K562 (cell line): ENCODE results near the gene UBXN11. TPM values are rescaled to one million over a fixed set of nuclear protein-coding genes. Genes with fewer than 3 reads are reported as not detected.

Experiments used
- ATF1 ChIP-seq, 2 experiments: fragments of 450-650 bp in 1 of 2; IDR thresholded peaks; 2 replicates each; pipeline ENCODE4 v1.6.1; 2016; ENCODE audit warnings: missing compliant biosample characterization in 1 of 2, missing genetic modification characterization in 1 of 2
- ESRRA ChIP-seq: fragments of 450-650 bp; IDR thresholded peaks from 2 replicates; pipeline ENCODE4 v1.6.1; 2014; ENCODE audit warnings: low read depth, mild to moderate bottlenecking, moderate library complexity, borderline replicate concordance
- FOSL1 ChIP-seq: fragments of 200-800 bp; sonication (Bioruptor generic); conservative IDR thresholded peaks from 2 replicates; pipeline ENCODE4 v1.6.1; 2016; ENCODE audit warnings: missing genetic modification characterization, missing compliant biosample characterization
- GMEB1 ChIP-seq: fragments of 250-450 bp; sonication (Bioruptor Pico); IDR thresholded peaks from 2 replicates; pipeline ENCODE4 v1.4.0; 2020; ENCODE audit warnings: mild to moderate bottlenecking
- IRF9 ChIP-seq: fragments of 450-650 bp; IDR thresholded peaks from 2 replicates; pipeline ENCODE4 v1.6.1; 2016; ENCODE audit warnings: missing biosample characterization, missing genetic modification characterization
- NFYB ChIP-seq: IDR thresholded peaks from 2 replicates; pipeline ENCODE4 v1.6.1; 2011; ENCODE audit warnings: mild to moderate bottlenecking, moderate library complexity; ENCODE audit not compliant: insufficient read length; ENCODE audit errors: extremely low read depth
- PTRF ChIP-seq: fragments of 450-650 bp; IDR thresholded peaks from 2 replicates; pipeline ENCODE4 v1.6.1; 2016; ENCODE audit warnings: mild to moderate bottlenecking, missing genetic modification characterization, missing compliant biosample characterization
- RBM17 ChIP-seq: fragments of 200-400 bp; formaldehyde crosslinking; IDR thresholded peaks from 2 replicates; pipeline ENCODE4 v1.6.1; 2017; ENCODE audit warnings: low read depth, mild to moderate bottlenecking, low read length, borderline replicate concordance
- SETDB1 ChIP-seq: IDR thresholded peaks from one replicate; pipeline ENCODE4 v1.6.1; 2012; ENCODE audit warnings: low read length, control low read depth, inconsistent platforms
- SMARCE1 ChIP-seq: fragments of 450-650 bp; IDR thresholded peaks from 2 replicates; pipeline ENCODE4 v1.7.1; 2016; ENCODE audit warnings: mild to moderate bottlenecking
- TEAD4 ChIP-seq, 2 experiments: sonication (generic) in 1 of 2; formaldehyde crosslinking in 1 of 2; IDR thresholded peaks; 2 replicates each; pipeline versions ENCODE4 v1.6.1 to v1.8.0; 2012 to 2022; ENCODE audit warnings: borderline replicate concordance in 1 of 2, inconsistent platforms in 1 of 2, low read length in 1 of 2, mild to moderate bottlenecking in 1 of 2, missing genetic modification reagents in 1 of 2
- ZNF354B ChIP-seq: fragments of 250-450 bp; sonication (Bioruptor Pico); IDR thresholded peaks from 2 replicates; pipeline ENCODE4 v1.4.0; 2020
- ZNF79 ChIP-seq: fragments of 250-450 bp; sonication (Bioruptor Pico); IDR thresholded peaks from 2 replicates; pipeline ENCODE4 v1.4.0; 2020; ENCODE audit warnings: low read depth, mild to moderate bottlenecking, moderate library complexity
- polyA plus RNA-seq, 8 experiments: library from polyadenylated mRNA; depleted of rRNA in 4 of 8; stranded (reverse) in 5 of 8; unstranded in 3 of 8; fragments of >200 nt; fragmentation: Nextera tagmentation in 2 of 8; fragmentation: Illumina TruSeq in 1 of 8; extraction: Ambion mirVana in 2 of 8; extraction: Trizol in 1 of 8; gene quantifications; 2 replicates each; pipeline versions ENCODE4 v1.2.1 to v1.2.3, GENCODE V29; 2011 to 2014; ENCODE audit warnings: inconsistent platforms in 1 of 8, missing spikeins in 1 of 8
- total RNA-seq, 7 experiments: library from RNA; depleted of rRNA in 6 of 7; stranded (reverse); fragments of >200 nt in 6 of 7; fragmentation: Illumina TruSeq in 2 of 7; extraction: Trizol in 2 of 7; gene quantifications; 2 replicates each; pipeline versions ENCODE4 v1.2.1 to v1.2.3, GENCODE V29; 2011 to 2021; ENCODE audit warnings: low replicate concordance in 1 of 7
- TF ChIP-seq, protein P1 (sequence below): fragments of 250-450 bp; sonication (Bioruptor Pico); IDR thresholded peaks from 2 replicates; pipeline ENCODE4 v1.4.0; 2020; ENCODE audit warnings: mild to moderate bottlenecking, moderate library complexity, borderline replicate concordance
- TF ChIP-seq, protein P2 (sequence below): sonication (generic); formaldehyde crosslinking; IDR thresholded peaks from 2 replicates; pipeline ENCODE4 v1.8.1; 2023; ENCODE audit warnings: mild to moderate bottlenecking, missing genetic modification reagents
- TF ChIP-seq, protein P3 (sequence below), 2 experiments: fragments of 450-650 bp in 1 of 2; IDR thresholded peaks; 2 replicates each; pipeline ENCODE4 v1.6.1; 2011 to 2017; ENCODE audit warnings: low read depth in 2 of 2, antibody characterized with exemption in 1 of 2, borderline replicate concordance in 1 of 2, low read length in 1 of 2, mild to moderate bottlenecking in 1 of 2, mixed read lengths in 1 of 2; ENCODE audit not compliant: control insufficient read depth in 1 of 2

Gene UBXN11
- total and polyA plus RNA-seq, 9 of the 15 experiments (the other 6 are each of a cell fraction or from before 2014, with no cell fraction given), result 0.48 to 34.3 (median 11.3) TPM

- TF ChIP-seq, protein P1, sequence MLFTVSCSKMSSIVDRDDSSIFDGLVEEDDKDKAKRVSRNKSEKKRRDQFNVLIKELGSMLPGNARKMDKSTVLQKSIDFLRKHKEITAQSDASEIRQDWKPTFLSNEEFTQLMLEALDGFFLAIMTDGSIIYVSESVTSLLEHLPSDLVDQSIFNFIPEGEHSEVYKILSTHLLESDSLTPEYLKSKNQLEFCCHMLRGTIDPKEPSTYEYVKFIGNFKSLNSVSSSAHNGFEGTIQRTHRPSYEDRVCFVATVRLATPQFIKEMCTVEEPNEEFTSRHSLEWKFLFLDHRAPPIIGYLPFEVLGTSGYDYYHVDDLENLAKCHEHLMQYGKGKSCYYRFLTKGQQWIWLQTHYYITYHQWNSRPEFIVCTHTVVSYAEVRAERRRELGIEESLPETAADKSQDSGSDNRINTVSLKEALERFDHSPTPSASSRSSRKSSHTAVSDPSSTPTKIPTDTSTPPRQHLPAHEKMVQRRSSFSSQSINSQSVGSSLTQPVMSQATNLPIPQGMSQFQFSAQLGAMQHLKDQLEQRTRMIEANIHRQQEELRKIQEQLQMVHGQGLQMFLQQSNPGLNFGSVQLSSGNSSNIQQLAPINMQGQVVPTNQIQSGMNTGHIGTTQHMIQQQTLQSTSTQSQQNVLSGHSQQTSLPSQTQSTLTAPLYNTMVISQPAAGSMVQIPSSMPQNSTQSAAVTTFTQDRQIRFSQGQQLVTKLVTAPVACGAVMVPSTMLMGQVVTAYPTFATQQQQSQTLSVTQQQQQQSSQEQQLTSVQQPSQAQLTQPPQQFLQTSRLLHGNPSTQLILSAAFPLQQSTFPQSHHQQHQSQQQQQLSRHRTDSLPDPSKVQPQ (CRISPR knock-in tag), result no peak
- TF ChIP-seq, protein P2, sequence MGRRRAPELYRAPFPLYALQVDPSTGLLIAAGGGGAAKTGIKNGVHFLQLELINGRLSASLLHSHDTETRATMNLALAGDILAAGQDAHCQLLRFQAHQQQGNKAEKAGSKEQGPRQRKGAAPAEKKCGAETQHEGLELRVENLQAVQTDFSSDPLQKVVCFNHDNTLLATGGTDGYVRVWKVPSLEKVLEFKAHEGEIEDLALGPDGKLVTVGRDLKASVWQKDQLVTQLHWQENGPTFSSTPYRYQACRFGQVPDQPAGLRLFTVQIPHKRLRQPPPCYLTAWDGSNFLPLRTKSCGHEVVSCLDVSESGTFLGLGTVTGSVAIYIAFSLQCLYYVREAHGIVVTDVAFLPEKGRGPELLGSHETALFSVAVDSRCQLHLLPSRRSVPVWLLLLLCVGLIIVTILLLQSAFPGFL, result no peak
- no peak for TF ChIP-seq NFYB
- TF ChIP-seq PTRF, result no peak
- no peak for TF ChIP-seq RBM17
- TF ChIP-seq ZNF354B (CRISPR knock-in tag), result no peak
- TF ChIP-seq ATF1 (CRISPR knock-in tag; IDR thresholded peaks at IDR 0.05), result no peak
- TF ChIP-seq ATF1 (tag; IDR thresholded peaks at IDR 0.05), result no peak
- TF ChIP-seq SETDB1, result no peak
- TF ChIP-seq FOSL1, result peak; percentile 47; the same call in 1 of the 2 replicates
- TF ChIP-seq, protein P3, sequence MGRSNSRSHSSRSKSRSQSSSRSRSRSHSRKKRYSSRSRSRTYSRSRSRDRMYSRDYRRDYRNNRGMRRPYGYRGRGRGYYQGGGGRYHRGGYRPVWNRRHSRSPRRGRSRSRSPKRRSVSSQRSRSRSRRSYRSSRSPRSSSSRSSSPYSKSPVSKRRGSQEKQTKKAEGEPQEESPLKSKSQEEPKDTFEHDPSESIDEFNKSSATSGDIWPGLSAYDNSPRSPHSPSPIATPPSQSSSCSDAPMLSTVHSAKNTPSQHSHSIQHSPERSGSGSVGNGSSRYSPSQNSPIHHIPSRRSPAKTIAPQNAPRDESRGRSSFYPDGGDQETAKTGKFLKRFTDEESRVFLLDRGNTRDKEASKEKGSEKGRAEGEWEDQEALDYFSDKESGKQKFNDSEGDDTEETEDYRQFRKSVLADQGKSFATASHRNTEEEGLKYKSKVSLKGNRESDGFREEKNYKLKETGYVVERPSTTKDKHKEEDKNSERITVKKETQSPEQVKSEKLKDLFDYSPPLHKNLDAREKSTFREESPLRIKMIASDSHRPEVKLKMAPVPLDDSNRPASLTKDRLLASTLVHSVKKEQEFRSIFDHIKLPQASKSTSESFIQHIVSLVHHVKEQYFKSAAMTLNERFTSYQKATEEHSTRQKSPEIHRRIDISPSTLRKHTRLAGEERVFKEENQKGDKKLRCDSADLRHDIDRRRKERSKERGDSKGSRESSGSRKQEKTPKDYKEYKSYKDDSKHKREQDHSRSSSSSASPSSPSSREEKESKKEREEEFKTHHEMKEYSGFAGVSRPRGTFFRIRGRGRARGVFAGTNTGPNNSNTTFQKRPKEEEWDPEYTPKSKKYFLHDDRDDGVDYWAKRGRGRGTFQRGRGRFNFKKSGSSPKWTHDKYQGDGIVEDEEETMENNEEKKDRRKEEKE (IDR thresholded peaks at IDR 0.05; ENCODE audit: borderline replicate concordance in 1 of 2, control insufficient read depth in 1 of 2, low read depth in 2 of 2, low read length in 1 of 2), result no peak
- TF ChIP-seq ZNF79 (CRISPR knock-in tag), result no peak
- TF ChIP-seq TEAD4 (IDR thresholded peaks at IDR 0.05; ENCODE audit: low read length), result no peak
- no peak for TF ChIP-seq TEAD4 (CRISPR knock-in tag; IDR thresholded peaks at IDR 0.05; ENCODE audit: borderline replicate concordance)
- TF ChIP-seq SMARCE1, result no peak
- no peak for TF ChIP-seq GMEB1 (CRISPR knock-in tag)
- TF ChIP-seq IRF9 (tag), result no peak
- TF ChIP-seq ESRRA, result 0 out of 2 replicates have a peak, but pooled peaks have one; percentile 14
Measured at GRCh38 chr1:26321315-26322041, 15.0 kb upstream of the UBXN11 start (continued).
